T-helper 1 cell treated with Interleukin-12 subunit alpha and Interleukin-12 subunit beta and Interleukin-4 antibody, amounts not matched to agents 30 ng/mL and 1 ng/mL, for 36 hours (primary cell): ENCODE results near the gene TAL2. TPM values are rescaled to one million over a fixed set of nuclear protein-coding genes. Genes with fewer than 3 reads are reported as not detected.

Experiments
- intact Hi-C: fragments of 100-400 bp; cut with micrococcal nuclease; formaldehyde crosslinking; loops from one replicate; pipeline ENCODE4 v1.15.1; 2024
- total RNA-seq: library from RNA; stranded (reverse); gene quantifications from 2 replicates; pipeline ENCODE4 v1.2.3, GENCODE V29; 2022

Gene TAL2
- total RNA-seq, 1 donor from 2014 or later = not detected

GRCh38 chr9:105673850-105674387 is 11.7 kb downstream of the TAL2 start:
- intact Hi-C loops = no loop called here

GRCh38 chr9:105676351-105676923 is 14.2 kb downstream of the TAL2 start:
- intact Hi-C loops = no loop called here

DNA sequence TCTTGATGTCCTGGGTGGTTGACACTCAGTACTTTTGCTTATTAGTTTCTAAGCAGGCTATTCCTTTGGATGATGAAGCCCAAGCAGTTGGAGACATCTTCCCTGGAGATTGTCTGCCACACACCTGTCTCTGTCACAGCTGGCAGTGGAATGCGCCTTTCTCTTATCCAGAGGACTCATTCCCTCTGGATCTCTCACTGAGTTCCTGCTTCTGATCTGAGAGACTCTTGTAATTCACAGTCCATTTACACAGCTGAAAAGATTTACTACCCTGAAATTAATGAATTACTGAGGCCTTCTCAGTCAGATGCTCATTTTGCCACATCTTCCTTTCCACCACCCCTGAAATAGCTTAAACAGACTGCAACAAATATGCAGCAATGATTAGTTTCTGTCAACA is 15.9 kb downstream of the TAL2 start:
- intact Hi-C loops = no loop called here

GRCh38 chr9:105678781-105679180 is 16.5 kb downstream of the TAL2 start:
- intact Hi-C loops = no loop called here

DNA sequence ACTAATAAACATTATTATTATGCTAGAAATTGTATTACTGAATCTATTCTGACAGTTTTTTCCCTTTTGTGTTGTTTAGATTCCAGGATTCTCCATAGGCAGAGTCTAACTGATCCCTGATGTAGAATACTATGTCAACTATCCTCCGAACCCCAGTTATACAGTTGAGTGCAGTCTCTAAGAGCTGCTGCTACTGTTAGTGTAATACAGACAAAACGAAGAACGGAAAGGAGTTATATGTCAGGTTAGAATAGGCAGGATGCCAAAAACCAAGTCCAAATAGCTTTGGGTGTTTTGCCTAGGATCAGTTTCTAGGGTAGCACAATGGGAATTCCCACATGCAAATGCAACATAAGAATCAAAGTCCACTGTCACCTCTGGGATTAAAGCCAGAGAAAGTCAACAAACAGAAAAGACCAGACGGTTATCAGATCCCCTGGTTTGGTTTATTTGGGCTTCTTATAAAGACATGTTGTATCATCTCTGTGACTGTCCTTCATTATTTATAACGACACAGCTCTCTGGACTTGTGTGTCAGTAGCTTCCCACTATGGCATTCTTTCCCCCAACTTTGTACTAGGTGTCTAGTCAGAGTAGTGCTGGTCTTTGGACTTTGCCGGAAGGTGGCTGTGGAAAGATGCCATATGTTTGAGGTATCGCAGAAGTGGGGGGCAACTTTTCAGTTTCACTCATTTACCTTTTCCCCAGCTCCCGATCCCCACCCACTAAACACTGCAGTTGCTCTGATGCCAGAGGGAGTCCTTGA is 17.2 kb downstream of the TAL2 start:
- intact Hi-C loops = no loop called here

GRCh38 chr9:105681313-105681712 is 19.1 kb downstream of the TAL2 start:
- intact Hi-C loops = no loop called here

GRCh38 chr9:105681724-105682123 is 19.5 kb downstream of the TAL2 start:
- intact Hi-C loops = no loop called here

GRCh38 chr9:105683688-105684275 is 21.5 kb downstream of the TAL2 start:
- intact Hi-C loops = no loop called here

GRCh38 chr9:105686936-105687335 is 24.7 kb downstream of the TAL2 start:
- intact Hi-C loops = no loop called here

GRCh38 chr9:105690742-105691141 is 28.5 kb downstream of the TAL2 start:
- intact Hi-C loops = loop anchor here (5.0 to 10.0 kb wide), 3 partner anchors 763 to 1797 kb away; partner anchors contain the start of genes ABCA1 and KLF4

DNA sequence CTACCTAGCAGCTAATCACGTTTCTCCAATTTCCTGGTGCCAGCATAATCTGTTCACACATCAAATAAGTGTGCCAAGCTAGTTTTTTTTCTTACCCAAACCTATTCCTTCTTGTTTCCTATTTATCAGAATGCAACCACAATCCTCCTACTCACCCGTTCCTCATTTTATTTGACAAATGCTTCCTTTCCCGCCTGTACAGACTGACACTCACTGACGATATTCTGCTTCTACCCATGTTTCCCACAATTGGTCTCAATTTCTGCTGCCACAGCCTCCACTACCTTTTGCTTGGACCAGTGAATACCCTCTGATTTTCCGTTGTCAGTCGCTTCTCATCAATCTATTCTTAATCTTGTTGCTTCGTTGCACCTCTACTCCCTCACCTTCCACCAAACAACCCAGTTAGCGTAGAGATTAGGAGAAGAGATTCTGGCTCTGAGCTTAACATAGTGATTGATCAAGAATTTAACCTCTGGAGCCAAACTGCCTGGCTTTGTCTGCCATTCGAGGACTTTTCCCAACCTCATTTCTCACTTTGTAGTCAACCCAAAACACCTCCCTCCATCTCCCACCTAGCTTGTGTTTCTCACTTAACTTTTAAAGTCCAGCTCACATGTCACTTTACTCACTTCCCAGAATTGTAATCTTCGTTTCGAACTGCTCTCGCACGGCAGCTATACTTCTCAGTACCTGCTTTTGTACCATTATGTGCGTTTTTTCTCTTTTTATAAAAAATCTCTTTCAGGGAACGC is 31.4 kb downstream of the TAL2 start:
- intact Hi-C loops = loop anchor here (1.0 to 10.0 kb wide), 16 partner anchors 15 to 1794 kb away; partner anchors contain the start of genes ABCA1, FKTN, FSD1L and KLF4

GRCh38 chr9:105694190-105694847 is 32.1 kb downstream of the TAL2 start, which contains the start of gene TMEM38B:
Gene TMEM38B (plus strand): TSS chr9:105694541. CDS start chr9:105694661, 120 bp downstream.
- intact Hi-C loops = loop anchor here (1.0 to 10.0 kb wide), 16 partner anchors 14 to 1793 kb away; partner anchors contain the start of genes ABCA1, FKTN, FSD1L and KLF4

- intact Hi-C loops = loop anchor here (1.0 to 10.0 kb wide), 17 partner anchors 13 to 1792 kb away; partner anchors contain the start of genes ABCA1, FKTN, FSD1L and KLF4
These were observed 32.8 kb downstream of the TAL2 start for GRCh38 chr9:105694848-105695581.

DNA sequence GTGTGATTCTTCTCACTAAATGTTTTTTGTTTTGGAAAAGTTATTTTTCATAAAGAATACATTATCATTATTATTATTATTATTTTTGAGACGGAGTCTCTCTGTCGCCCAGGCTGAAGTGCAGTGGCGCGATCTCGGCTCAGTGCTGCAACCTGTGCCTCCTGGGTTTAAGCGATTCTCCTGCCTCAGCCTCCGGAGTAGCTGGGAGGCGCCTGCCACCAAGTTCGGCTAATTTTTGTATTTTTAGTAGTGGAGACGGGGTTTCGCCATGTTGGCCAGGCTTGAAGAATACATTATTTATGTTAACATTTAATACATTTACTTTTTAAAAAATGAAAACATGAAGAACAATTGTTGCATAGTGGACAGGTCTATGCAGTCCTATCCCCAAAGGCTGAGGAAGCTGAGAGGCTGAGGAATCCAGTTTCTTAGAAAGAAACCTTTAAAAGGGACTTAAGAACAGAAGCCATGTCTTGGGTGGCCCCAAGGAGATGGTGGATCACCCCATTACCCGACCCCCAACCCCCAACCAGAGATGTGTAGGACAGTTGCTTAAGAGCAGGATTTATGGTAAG is 34.0 kb downstream of the TAL2 start:
- intact Hi-C loops = loop anchor here (10.0 kb wide), 1 partner anchor 832 kb away; no protein-coding TSS in a partner anchor

GRCh38 chr9:105697871-105698270 is 35.6 kb downstream of the TAL2 start:
- intact Hi-C loops = loop anchor here (10.0 kb wide), 1 partner anchor 833 kb away; no protein-coding TSS in a partner anchor

DNA sequence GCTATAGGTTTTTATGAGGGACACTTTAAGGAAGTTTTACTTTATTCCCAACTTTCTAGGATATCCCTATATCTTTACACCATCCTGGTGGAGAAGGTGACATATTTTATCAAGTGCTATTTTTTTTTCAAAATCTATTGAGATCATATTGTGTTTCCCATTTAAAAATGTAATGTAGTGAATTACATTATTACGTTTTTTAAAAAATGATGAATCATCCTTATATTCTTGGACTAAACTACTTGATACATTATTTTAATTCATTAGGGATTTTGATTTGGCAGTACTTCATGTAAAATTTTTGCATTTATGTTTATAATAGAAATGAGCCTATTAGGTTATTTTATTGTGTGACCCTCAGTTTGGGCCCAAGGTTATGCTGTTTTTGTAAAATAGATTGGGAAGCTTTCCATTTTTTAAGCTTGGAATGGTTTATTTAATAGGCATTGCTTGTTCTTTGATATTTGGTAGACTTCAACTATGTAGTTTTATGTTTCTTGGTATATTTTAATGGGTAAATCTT is 36.2 kb downstream of the TAL2 start:
- intact Hi-C loops = loop anchor here (10.0 kb wide), 1 partner anchor 834 kb away; no protein-coding TSS in a partner anchor

DNA sequence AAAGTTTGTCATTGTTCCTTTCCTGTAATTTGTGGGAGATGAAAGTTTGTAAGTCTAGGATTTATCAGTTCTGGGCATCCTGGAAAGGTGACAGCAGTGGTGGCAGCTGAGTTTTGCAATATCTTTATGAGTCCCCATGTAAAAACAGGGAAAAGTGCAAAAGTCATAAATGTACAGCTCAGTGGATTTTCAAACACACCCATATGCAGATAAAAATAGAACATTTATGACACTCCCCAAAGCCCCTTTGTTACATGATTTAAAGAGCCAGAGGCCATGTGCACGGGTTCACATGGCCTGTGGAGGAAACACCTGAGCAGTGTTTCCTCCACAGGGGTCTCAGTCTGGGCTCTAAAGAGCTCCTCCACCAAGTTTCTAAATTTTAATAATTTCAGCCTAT is 38.4 kb downstream of the TAL2 start:
- intact Hi-C loops = no loop called here

DNA sequence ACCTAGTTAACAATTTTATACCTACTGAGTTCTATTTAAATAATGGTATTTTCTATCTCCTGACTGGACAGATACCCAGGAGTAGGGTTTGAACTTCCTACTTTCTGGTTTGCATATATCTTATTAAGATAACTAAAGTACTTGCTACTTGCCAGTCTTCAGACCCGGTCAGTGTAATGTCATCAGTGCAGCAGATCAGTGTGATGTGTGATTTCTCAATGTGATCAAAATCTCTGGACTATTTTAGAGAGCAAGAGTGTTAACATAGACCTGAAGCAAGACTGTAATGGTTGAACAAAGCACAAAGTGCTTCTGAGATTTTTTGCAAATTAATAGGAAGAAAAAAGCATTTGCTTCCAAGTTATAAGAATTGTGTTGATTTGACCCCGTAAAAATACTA is 38.9 kb downstream of the TAL2 start:
- intact Hi-C loops = no loop called here

DNA sequence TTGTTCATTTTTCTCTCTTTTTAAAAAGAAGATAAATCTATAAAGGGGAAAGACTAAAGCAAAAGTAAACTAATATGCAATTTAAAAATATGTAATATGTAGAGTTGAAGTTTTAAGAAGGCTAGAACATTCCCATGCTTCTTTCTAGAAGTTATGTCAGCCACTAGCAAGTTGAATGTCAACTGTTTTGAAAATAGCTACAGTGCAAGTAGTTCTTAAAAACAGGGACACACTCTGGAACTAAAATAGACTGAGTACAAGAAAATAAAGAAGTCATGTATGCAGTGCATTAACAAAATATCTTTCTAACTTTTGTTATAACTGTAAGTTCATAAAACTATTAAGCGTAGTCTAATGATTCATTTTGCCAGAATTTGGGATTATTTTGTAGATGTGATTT is 40.0 kb downstream of the TAL2 start:
- intact Hi-C loops = no loop called here
